Keratinocyte (primary cell): ENCODE measurements around the gene RARA.

ENCODE experiments used
- EZH2 ChIP-seq: IDR thresholded peaks from one replicate; pipeline ENCODE4 v1.6.1; 2012; ENCODE audit warnings: inconsistent platforms, mild to moderate bottlenecking, low read length, moderate library complexity
- TF ChIP-seq, protein P1 (sequence below), 3 experiments: IDR thresholded peaks in 1 of 3; conservative IDR thresholded peaks in 1 of 3; optimal IDR thresholded peaks in 1 of 3; 2 replicates in 2 of 3; 3 replicates in 1 of 3; pipeline versions ENCODE3 to v1.5.1; 2011; ENCODE audit warnings: low read length in 3 of 3, mild to moderate bottlenecking in 3 of 3, moderate library complexity in 2 of 3, control low read depth in 1 of 3, inconsistent platforms in 1 of 3; ENCODE audit not compliant: insufficient read depth in 2 of 3; ENCODE audit errors: extremely low read depth in 1 of 3

DNA sequence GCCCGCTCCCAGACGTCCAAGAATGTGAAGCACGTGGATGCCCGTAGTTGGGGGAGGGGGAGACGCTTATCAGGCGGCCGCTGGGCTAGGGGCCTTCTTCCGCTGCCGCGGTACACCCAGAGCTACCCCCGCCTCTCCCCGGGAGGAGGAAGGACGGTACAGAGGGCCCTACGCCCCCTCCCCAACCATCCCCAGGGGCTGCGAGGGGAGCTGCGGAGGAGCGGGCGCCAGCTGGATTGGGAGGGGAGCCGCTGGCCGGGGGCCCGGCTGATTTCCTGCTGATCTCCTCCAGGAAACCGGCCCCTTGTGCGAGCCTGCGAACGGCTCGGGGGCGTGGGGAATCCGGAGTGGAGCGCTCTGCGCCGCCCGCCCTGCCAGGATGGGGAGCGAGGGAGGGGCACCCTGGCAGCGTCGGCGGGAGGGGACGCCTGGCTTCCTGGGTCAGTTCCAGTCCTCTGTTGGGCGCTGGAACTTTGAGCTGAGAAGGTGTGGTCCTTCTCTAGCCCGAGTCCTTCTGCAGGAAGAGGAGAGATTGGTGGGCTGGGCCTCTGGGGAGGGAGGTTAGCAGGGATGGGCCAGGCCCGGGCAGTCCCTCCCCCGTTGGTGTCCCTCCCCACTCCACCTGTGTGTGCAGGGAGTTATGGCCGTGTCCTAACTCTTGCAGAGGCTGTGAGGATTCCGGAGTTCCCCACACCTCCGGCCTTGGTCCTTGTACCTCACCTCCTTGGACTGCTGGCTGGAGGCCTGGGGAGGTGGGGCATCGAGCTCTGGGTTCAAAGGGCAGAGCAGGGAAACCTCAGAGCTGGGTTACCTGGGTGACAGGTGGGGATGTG, 36.4 kb downstream of the RARA start:
- TF ChIP-seq, protein P1, sequence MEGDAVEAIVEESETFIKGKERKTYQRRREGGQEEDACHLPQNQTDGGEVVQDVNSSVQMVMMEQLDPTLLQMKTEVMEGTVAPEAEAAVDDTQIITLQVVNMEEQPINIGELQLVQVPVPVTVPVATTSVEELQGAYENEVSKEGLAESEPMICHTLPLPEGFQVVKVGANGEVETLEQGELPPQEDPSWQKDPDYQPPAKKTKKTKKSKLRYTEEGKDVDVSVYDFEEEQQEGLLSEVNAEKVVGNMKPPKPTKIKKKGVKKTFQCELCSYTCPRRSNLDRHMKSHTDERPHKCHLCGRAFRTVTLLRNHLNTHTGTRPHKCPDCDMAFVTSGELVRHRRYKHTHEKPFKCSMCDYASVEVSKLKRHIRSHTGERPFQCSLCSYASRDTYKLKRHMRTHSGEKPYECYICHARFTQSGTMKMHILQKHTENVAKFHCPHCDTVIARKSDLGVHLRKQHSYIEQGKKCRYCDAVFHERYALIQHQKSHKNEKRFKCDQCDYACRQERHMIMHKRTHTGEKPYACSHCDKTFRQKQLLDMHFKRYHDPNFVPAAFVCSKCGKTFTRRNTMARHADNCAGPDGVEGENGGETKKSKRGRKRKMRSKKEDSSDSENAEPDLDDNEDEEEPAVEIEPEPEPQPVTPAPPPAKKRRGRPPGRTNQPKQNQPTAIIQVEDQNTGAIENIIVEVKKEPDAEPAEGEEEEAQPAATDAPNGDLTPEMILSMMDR (optimal IDR thresholded peaks at IDR 0.05 in 1 of 3, IDR thresholded peaks at IDR 0.05 in 1 of 3, conservative IDR thresholded peaks at IDR 0.05 in 1 of 3; ENCODE audit: extremely low read depth in 1 of 3, insufficient read depth in 2 of 3, low read length in 3 of 3), result no peak
- no peak for TF ChIP-seq EZH2
